T-helper 2 cell treated with Interferon-gamma antibody and Interleukin-4, amounts not matched to agents 5 μg/mL and 100 μg/mL, for 36 hours (primary cell): Measurements from ENCODE around the gene KIF6.
A peak's percentile ranks its signal among the peaks of the same experiment; 100 is the strongest.

Experiments
- DNase-seq: peaks from one replicate; pipeline ENCODE4 v3.0.0; 2021; ENCODE audit warnings: low spot score
- H3K27ac Mint-ChIP-seq: one replicate; pipeline ENCODE4 v1.8.0; 2021; ENCODE audit warnings: mild to moderate bottlenecking, mixed read lengths
- H3K27me3 Mint-ChIP-seq: one replicate; pipeline ENCODE4 v1.8.0; 2021; ENCODE audit warnings: low read depth, mixed read lengths
- H3K36me3 Mint-ChIP-seq: one replicate; pipeline ENCODE4 v1.8.0; 2021; ENCODE audit warnings: low read depth, mixed read lengths
- H3K4me1 Mint-ChIP-seq: one replicate; pipeline ENCODE4 v1.8.0; 2021; ENCODE audit warnings: low read depth, mixed read lengths
- H3K4me3 Mint-ChIP-seq: one replicate; pipeline ENCODE4 v1.8.0; 2022; ENCODE audit warnings: mild to moderate bottlenecking, moderate library complexity, mixed read lengths
- H3K9me3 Mint-ChIP-seq: one replicate; pipeline ENCODE4 v1.8.0; 2021; ENCODE audit warnings: mixed read lengths

The KIF6 gene

DNA sequence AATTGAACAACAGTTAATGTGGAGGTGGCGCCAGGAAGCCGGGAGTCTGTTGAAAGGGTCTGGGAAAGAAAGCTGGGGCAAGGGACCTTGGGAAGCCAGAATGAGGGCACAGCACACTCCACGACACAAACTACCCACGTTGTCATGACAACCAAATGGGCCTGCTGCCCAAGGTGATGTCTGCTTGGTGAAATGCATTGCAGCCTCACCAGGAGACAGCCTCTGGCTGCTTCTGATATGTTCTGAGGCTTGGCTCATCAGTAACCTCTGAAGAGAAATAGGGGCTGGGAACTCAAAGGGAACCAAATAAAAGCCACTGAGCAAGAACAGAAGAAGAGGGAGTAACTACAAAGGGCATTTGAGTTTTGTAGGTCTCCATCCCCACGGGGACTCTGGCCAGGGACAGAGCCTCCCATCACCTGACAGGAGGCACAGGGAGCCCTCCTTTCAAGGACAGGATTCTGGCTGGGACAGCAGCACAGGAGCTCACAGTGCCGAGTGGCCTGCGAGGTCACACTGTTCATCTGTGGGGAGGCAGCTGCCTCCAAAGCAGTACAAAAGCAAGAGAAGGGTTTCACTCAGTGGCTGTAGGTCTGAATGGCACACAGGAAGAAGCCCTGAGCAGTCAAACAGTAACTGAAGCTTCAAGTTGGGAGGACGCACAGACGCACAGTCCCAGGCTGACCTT is 358.1 kb downstream of the KIF6 start:
- H3K36me3 Mint-ChIP-seq: no peaks in the 10 kb centered on the region
- no peak for DNase-seq
- H3K9me3 Mint-ChIP-seq: no peaks in the 10 kb centered on the region
- H3K4me1 Mint-ChIP-seq: no peaks in the 10 kb centered on the region
- H3K4me3 Mint-ChIP-seq: no peak overlapping the region
- H3K27ac Mint-ChIP-seq: no peak overlapping the region
- H3K27me3 Mint-ChIP-seq: peaks cover 3% of the 10 kb centered on the region

DNA sequence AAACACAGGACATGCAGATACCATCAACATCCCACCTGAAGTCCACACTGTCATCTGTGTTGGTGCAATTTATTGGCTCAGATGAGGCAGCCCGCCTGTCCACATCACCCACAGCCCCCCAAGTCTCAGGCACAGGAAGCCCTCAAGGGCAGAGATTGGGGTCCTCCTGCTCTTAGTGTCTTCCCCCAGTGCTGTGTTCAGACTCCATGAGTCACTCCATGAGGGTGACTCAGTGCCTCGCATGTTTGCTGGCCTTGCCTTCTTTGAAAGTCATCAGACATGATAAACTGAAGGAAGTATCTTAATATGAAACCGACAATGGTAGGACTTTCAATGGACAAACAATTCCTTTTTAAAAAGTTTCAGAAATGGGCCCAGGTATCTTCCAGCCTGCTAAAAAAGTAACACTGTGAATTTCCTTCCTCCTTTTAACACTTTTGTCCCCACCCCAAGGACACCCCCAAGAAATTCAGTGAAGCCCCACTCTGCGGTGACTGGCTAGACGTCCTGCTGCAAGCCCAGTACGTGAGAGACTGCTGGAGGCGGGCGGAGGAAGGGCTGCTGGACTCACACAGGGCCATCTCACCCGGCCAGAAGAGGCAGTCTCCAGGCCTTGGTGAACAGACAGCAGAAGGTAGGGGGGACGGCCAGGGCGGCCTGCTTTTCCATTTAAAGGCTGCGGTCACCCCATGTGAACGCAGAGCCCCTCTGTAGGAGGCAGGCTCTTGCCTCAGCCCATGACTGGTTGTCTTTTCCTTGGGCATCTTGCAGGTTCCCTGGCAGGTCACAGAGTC is 359.7 kb downstream of the KIF6 start:
- Mint-ChIP-seq H3K4me1 (no peaks in the 10 kb centered on the region), H3K27ac (no peak overlapping the region), H3K36me3 (no peaks in the 10 kb centered on the region), H3K9me3 (no peaks in the 10 kb centered on the region), H3K4me3 (no peak overlapping the region), H3K27me3 (no peaks in the 10 kb centered on the region)
- DNase-seq: no peak

DNA sequence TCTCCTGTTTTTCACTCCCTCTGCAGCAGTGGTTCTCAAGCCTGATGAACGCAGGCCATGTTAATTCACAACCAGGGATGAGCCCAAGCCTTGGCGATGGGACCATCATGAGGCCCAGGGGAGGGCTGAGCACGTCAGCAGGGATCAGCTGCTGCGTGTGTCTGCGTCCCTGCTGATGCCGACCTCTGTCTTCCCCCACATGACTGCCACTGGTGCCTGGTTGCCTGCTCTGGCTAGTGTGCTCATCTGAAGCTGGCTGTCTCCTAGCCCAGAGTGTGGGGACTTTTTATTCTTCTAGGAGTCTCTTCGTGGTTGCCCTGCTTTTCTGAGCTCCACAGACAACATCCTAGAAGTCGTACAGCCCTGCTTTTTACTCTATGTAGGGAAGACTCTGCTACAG is 361.9 kb downstream of the KIF6 start:
- Mint-ChIP-seq H3K4me3 (no peak overlapping the region), H3K27me3 (no peaks in the 10 kb centered on the region)

DNA sequence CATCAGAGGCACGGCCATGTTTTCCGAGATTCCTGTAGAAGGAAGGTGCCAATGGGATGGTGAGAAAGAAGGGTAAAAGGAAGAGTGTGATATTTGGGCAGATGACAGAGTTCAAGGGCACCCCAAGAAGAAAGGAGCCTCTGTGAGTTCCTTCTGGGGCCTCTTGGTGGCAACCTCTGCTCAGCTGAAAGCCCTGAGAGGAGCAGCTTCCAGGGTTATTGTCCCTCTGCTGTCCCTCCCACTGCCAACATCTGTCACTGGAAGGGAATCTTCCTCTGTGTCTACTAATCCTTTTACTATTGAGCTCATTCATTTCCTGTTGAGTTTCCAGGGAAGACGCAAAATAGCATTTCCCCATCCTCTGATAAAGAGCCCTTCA is 362.7 kb downstream of the KIF6 start:
- Mint-ChIP-seq H3K36me3 (no peaks in the 10 kb centered on the region), H3K4me3 (no peak overlapping the region), H3K4me1 (no peaks in the 10 kb centered on the region), H3K27me3 (no peaks in the 10 kb centered on the region), H3K9me3 (no peaks in the 10 kb centered on the region), H3K27ac (no peak overlapping the region)
- DNase-seq: no peak

More for the DNA sequence above, 361.9 kb downstream of the KIF6 start:
- H3K27ac Mint-ChIP-seq: no peak overlapping the region
- no peaks in the 10 kb centered on the region for H3K36me3 Mint-ChIP-seq
- no peak for DNase-seq
- H3K4me1 Mint-ChIP-seq: no peaks in the 10 kb centered on the region
- H3K9me3 Mint-ChIP-seq: no peaks in the 10 kb centered on the region

DNA sequence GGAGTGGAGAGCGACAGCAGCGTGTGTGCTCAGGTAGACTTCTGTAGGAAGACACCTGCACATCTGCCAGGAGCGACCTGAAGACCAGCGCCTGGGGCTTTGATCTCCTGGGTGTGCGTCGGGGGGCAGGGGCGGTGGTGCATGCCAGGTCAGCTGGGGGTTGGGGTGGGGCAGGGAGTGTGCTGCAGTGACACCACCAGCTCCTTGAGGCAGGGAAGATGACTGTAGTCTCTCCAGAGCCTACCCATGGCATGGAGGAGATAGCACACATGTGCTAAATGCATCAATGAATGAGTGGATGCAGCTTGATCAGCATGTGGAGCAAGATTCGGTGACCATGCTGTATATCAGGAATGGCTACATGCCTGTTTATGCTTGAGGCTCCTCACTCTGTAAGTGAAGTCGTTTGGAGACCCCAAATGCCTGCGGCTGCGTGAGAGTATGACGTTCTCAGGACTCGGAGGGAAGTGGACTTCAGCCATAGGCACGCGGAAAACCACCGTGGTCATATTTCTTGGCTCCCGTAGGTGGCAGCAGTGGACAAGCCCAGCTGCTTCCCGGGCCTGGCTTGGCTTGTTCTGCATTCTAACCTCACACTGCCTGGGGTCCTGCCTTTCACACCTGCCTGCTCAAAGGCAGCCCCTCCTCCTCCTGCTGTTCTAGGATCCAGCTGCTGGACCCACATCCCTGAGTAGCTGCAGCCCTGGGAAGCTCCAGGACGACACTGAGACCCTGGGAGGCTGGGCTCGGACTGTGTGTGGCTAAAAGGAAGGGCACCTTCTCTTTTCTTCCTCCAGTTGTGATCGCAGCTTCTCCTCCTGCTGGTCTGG is 363.3 kb downstream of the KIF6 start:
- Mint-ChIP-seq H3K36me3 (no peaks in the 10 kb centered on the region), H3K4me3 (no peak overlapping the region), H3K9me3 (no peaks in the 10 kb centered on the region), H3K27me3 (no peaks in the 10 kb centered on the region), H3K27ac (no peak overlapping the region), H3K4me1 (no peaks in the 10 kb centered on the region)
- peak; percentile 21 for DNase-seq

DNA sequence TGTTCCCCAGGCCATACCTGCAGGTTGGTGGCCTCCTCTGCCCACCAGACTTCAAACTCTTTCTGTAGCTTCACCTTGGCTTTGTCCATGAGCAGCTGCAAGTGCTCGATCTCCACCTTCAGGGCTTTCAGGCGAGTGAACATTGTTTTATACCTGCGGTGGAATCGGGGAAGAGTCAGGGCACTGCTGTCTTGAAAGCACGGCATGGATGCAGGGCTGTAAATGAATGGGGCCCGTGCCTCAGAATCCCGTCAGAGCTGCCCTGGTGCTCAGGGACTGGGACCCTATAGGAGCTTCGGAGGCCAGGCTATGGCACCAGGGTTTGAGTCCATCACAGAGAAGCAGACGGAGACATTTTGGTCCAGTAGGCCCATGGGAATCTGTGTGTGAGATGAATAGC is 364.8 kb downstream of the KIF6 start:
- DNase-seq: no peak
- H3K4me1 Mint-ChIP-seq: no peaks in the 10 kb centered on the region
- H3K27ac Mint-ChIP-seq: no peak overlapping the region
- H3K36me3 Mint-ChIP-seq: no peaks in the 10 kb centered on the region
- H3K9me3 Mint-ChIP-seq: no peaks in the 10 kb centered on the region
- no peak overlapping the region for H3K4me3 Mint-ChIP-seq
- no peaks in the 10 kb centered on the region for H3K27me3 Mint-ChIP-seq

DNA sequence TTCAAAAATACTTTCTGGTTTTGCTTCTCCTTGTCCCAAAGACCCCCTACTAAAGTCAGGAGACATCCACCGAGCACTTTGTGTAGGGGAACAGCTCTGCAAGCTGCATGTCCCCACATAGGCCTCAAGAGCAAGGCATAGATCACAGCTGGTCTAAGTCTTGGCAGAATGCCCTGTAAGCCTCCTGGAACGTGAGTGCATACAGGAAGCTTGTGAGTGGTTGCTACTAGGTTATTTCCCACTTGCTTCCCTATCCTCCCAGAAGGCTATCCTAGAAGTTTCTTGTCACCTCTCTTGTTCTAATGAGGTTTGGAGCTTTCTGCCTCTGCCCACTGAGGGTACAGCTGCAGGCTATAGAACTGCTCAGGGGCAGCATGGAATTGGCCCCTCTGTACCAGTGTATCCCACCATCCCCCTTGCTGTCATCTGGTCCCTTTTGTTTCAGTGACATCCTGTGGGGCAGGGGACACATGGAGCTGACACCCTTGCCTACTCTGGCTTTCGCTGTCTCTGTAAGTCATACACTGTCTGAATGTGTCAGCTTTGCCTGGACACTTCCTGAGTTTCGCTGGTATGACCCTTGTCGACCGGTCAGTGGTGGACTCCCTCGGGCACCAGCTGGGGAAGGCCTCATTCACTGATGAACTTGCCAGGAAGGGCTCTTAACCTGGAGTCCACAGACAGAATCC is 367.1 kb downstream of the KIF6 start:
- H3K4me3 Mint-ChIP-seq: no peak overlapping the region
- H3K27ac Mint-ChIP-seq: no peak overlapping the region

DNA sequence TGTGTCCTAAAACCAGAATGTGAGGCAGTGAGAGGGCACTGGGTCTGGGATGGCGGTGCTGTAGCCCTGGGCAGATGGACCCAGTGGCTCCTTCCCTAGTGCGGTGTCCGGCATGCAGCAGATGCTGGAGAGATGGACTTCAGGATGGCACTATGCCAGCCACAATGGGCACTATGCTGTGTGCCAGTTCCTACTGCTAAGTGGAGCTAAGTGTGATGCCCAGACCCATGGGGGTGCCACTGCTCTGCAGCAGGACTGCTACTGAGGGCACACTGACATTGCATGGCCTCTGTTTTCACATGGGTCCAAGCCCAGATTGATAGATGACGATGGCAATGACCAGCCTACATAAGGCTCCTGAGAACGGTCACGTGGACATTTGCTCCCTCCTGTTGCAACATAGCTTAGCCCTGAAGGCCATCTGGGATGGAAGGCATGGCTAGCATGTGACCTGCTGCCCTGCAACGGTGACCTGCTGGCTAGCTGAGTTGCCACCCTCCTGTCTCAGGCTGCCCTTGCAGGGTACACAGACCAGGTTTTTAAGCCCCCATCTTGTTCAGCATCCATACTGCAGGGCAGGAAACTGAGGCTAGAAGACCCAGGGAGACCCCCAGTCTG is 371.4 kb downstream of the KIF6 start:
- H3K4me3 Mint-ChIP-seq: no peak overlapping the region
- no peaks in the 10 kb centered on the region for H3K36me3 Mint-ChIP-seq
- no peak overlapping the region for H3K27ac Mint-ChIP-seq
- DNase-seq: no peak
- no peaks in the 10 kb centered on the region for H3K27me3 Mint-ChIP-seq
- no peaks in the 10 kb centered on the region for H3K4me1 Mint-ChIP-seq
- no peaks in the 10 kb centered on the region for H3K9me3 Mint-ChIP-seq

More for the DNA sequence above, 367.1 kb downstream of the KIF6 start:
- Mint-ChIP-seq H3K36me3 (no peaks in the 10 kb centered on the region), H3K9me3 (no peaks in the 10 kb centered on the region), H3K4me1 (no peaks in the 10 kb centered on the region), H3K27me3 (no peaks in the 10 kb centered on the region)
- DNase-seq: no peak

DNA sequence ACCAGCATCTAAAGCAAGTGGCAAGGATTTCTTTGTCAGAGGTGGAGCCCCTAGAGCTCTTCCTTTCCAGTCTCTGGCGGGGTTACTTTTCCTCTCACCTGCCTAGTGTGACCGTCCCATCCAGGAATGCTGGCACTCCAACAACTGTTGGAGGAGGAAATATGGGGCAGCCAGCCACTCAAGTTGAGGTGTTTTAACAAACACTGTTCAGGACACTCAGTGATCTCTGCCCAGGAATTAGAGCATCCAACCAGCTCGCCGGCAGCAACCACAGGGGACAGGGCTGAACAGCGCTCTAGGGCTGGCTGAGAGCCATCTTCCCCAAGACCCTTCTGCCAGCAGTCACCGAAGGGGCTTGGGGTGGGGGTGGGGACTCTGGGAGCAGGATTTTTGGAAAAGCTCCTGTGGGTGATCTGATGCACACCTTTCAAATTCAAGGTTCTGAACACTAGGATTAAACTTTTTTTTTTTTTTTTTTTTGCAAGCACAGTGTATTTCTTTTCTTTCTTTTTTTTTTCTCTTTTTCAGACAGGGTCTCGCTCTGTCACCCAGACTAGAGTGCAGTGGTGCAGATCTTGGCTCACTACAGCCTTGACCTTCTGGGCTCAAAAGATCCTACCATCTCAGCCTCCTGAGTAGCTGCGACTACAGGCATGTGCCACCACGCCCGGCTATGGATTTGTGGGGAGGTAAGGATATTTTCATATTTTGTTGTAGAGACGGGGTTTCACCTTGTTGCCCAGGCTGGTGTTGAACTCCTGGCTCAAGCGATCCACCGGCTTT is 374.3 kb downstream of the KIF6 start:
- no peaks in the 10 kb centered on the region for H3K9me3 Mint-ChIP-seq
- H3K36me3 Mint-ChIP-seq: no peaks in the 10 kb centered on the region
- H3K4me3 Mint-ChIP-seq: no peak overlapping the region
- no peaks in the 10 kb centered on the region for H3K4me1 Mint-ChIP-seq
- no peaks in the 10 kb centered on the region for H3K27me3 Mint-ChIP-seq
- no peak overlapping the region for H3K27ac Mint-ChIP-seq
- no peak for DNase-seq

DNA sequence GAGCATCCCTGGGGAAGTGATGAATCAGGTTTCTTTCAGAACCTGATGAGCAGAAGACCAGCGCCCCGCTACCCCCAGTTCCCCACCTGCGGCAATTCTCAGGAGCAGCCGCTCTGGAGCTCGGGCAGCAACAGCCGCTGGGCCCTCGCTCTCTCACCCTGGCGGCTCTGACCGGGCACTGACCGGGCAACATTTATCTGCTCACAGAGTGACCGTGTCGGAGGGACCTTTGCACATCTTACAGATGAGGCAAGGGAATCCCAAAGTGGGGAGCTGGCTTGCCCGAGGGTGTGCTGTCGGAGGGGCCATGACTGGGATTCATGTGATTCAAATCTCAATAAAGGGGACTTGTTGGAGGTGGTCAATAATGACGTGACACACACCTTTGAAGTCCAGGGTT is 376.5 kb downstream of the KIF6 start:
- no peak for DNase-seq
- no peaks in the 10 kb centered on the region for H3K9me3 Mint-ChIP-seq
- H3K36me3 Mint-ChIP-seq: no peaks in the 10 kb centered on the region
- H3K4me3 Mint-ChIP-seq: no peak overlapping the region
- H3K27me3 Mint-ChIP-seq: no peaks in the 10 kb centered on the region
- no peak overlapping the region for H3K27ac Mint-ChIP-seq
- H3K4me1 Mint-ChIP-seq: no peaks in the 10 kb centered on the region

DNA sequence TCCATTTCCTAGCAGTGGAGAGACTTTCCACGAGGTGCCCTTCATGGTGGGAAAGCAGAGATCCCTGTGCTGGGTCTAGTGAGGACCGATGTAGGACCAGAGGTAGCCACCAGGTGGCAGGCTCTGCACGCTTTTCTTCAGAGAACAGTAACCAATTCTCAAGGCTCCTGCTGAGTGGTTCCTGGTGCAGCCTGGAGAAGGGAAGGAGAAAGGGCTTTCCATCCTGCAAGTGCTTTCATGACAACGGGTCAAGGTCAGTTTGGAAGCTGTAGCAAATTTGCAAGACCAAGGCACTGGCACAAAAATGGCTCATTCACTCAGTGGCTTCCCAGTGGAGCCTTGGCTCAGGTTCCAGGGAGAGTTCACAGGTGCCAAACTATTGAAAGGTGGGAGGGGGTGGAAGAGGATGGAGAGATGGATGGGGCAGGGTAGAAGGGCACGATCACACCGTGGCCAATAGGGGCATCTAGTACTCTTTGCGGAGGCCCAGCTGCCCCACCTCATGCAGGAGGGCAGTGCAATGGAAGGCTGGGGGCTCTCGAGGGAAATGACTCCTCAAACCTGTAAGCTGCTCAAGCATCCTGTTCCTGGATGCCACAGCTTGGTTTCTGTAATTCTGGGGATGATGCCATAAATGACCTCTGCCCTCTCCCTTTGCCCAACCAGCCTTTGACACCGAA is 377.2 kb downstream of the KIF6 start:
- Mint-ChIP-seq H3K4me3 (no peak overlapping the region), H3K27me3 (no peaks in the 10 kb centered on the region)

DNA sequence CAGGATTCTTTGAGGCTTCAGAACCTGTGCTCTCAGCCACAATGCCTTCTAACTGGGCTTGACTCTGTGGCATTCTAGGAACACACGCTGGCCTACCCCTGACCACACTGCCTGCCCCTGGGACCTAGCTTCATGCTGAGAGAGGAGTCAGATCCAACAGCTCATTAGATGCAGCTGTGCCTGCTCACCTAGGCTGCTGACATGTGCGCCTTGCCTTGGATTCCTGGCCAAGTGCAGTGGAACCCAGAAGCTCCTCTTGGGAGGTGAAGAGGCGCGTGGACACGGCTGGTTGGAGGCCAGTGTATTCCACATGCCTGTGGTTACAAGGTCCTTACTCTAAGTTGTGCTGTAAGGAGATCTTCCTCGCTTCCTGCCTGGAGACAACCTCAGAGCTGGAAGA is 378.0 kb downstream of the KIF6 start:
- H3K27ac Mint-ChIP-seq: no peak overlapping the region
- no peaks in the 10 kb centered on the region for H3K27me3 Mint-ChIP-seq
- H3K9me3 Mint-ChIP-seq: no peaks in the 10 kb centered on the region
- DNase-seq: no peak
- H3K4me3 Mint-ChIP-seq: no peak overlapping the region
- H3K4me1 Mint-ChIP-seq: peaks cover 2% of the 10 kb centered on the region
- no peaks in the 10 kb centered on the region for H3K36me3 Mint-ChIP-seq

More for the DNA sequence above, 377.2 kb downstream of the KIF6 start:
- Mint-ChIP-seq H3K27ac (no peak overlapping the region), H3K9me3 (no peaks in the 10 kb centered on the region), H3K4me1 (peaks cover 2% of the 10 kb centered on the region), H3K36me3 (no peaks in the 10 kb centered on the region)
- peak; percentile 27 for DNase-seq
